NCI-H1417 treated with DMSO at 0.1 percent for 48 hours (cell line): ENCODE data around the gene CCDC191.

Experiments used
- DNase-seq: peaks from one replicate; lab custom pipeline; 2025; lab: John Stamatoyannopoulos, UW

Gene CCDC191

DNA sequence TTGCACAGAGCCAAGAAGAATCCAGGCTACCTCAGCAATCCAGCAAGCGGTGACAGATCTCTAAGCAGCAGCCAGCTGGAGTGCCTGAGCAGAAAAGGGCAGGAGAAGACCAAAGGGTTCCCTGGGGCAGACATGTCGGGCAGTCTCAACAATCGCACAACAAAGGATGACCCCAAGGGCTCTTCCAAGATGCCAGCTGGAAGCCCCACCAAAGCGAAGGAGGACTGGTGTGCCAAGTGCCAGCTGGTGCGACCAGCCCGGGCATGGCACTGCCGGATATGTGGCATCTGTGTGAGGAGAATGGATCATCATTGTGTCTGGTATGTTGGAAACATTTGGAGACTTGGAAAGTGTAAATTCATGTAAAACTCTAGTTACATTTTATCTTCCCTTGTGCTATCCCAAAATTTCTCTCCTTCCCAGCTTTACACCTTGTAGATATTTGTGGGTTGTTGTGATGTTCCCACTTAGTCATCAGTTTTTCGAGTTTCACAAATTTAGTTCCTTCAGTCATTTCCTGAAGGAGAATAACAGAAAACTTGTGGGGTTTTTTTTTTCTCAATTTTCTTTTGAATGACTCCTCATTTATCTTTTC lies 102.1 kb downstream of the CCDC191 start:
- DNase-seq: no peak

DNA sequence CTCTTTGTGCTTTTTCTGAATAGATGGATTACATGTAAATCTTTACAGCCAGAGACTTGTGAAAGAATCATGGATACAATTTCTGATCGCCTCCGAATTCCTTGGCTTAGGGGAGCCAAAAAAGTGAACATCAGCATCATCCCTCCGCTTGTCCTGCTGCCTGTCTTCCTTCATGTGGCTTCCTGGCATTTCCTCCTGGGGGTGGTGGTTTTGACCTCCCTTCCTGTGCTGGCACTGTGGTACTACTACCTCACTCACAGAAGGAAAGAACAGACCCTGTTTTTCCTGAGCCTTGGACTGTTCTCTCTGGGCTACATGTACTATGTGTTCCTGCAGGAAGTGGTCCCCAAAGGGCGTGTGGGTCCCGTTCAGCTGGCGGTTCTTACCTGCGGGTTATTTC lies 102.6 kb downstream of the CCDC191 start:
- no peak for DNase-seq

- DNase-seq: no peak
Measured at GRCh38 chr3:113952921-113953320, 103.4 kb downstream of the CCDC191 start.

DNA sequence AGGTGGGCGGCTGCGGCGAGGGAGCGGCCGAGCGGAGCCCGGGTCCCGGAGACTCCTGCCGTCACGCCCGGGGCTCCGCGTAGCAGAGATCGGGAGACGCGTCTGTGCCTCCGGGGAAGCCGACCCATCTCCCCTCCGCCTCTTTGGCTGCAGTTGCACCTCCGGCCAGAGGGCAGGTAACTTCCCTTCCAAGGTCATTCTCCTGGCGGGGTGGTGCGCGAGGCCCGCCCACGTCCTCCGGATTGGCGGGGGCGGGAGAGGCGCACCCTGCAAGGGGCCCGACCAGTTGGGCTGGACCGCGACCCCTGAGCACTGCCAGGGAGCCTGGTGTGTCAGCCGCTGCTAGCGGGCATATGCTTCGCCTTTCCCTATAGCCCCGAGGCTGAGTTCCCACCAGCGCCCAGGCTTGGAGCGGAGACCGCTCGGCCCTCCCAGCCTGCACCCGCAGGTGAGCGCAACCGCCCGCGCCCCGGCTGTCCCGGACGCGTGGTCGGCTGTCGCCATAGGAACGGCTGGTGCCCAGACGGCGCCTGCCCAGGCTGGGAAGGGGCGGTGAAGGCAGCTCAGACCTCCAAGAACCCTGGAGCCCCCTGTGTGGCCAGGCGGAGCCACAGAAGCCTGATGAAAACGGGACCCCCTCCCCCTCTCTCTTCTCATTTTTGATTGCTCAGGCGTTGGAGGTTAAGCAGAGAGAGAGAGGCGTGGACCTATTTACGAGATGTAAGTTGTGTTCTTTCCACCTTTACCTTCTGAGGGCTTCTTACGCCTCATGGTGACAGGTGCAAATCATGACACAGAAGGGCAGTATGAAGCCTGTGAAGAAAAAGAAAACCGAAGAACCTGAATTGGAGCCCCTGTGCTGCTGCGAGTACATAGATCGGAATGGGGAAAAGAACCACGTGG lies 108.1 kb downstream of the CCDC191 start:
- no peak for DNase-seq

GRCh38 chr3:113947372-113948014 lies 108.8 kb downstream of the CCDC191 start, which contains the start of gene ZDHHC23:
Gene ZDHHC23, plus strand, starts transcription at chr3:113948013. Its CDS starts 790 bp downstream, at chr3:113948803.
- DNase-seq: peak; percentile 5

DNA sequence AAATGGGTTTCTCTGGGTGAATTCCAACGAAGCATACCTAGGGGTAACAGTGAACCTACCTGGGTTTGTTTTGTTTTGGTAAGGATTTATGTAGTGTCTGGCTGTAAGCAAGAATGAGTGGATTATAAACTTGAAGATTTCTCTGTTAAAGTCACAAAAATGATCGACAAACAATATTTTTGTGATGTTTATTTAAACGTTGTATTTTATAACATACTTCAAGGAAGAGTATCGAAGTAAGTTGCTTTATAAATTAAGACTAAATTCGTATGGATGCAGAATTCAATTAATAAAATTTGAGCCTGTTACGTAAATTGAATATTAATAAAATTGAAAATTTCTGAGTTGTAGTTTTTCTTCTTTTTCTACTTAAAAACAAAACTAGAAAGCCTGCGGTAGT lies 109.5 kb downstream of the CCDC191 start:
- DNase-seq: no peak

DNA sequence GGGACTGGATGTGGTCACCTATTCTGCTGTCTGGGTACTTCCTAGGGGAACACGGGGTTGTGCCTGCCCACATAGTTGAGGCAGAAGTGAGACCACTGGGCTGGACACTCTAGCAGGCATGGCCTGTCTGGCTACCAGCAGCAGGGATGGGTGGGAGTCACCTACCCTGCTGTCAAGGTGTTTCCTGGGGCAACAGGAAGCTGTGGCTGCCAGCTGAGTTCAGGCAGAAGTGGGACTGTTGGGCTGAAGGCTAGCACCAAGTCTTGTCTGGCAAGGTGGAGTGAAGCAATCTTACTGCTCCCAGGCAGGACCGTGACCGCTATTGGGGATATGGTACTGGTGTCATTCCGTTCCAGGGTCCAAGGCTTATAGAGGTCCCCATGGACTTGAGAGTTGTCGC lies 128.8 kb downstream of the CCDC191 start:
- no peak for DNase-seq

DNA sequence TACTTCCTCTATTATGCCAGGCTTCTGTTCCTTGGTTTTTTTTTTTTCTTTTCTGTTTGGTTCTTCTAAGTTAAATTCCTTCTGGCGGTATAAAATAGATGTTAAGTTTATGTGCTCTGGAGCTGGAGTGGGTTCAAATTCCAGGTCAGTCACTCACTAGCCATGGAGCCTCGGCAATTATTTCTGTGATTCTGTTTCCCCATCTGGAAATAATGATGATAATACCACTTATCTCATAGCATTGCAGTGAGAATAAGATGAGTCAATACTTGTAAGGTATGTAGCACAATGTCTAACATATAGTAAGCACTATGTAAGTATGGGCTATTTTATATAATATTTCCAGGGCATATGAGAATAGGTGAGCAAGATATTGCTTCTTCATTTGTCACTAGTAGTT lies 141.7 kb downstream of the CCDC191 start:
- DNase-seq: no peak
